ENCODE results near the gene ICE2. TPM values are rescaled to one million over a fixed set of nuclear protein-coding genes. Genes with fewer than 3 reads are reported as not detected.
A peak's percentile ranks its signal among the peaks of the same experiment; 100 is the strongest.

Gene ICE2, protein sequence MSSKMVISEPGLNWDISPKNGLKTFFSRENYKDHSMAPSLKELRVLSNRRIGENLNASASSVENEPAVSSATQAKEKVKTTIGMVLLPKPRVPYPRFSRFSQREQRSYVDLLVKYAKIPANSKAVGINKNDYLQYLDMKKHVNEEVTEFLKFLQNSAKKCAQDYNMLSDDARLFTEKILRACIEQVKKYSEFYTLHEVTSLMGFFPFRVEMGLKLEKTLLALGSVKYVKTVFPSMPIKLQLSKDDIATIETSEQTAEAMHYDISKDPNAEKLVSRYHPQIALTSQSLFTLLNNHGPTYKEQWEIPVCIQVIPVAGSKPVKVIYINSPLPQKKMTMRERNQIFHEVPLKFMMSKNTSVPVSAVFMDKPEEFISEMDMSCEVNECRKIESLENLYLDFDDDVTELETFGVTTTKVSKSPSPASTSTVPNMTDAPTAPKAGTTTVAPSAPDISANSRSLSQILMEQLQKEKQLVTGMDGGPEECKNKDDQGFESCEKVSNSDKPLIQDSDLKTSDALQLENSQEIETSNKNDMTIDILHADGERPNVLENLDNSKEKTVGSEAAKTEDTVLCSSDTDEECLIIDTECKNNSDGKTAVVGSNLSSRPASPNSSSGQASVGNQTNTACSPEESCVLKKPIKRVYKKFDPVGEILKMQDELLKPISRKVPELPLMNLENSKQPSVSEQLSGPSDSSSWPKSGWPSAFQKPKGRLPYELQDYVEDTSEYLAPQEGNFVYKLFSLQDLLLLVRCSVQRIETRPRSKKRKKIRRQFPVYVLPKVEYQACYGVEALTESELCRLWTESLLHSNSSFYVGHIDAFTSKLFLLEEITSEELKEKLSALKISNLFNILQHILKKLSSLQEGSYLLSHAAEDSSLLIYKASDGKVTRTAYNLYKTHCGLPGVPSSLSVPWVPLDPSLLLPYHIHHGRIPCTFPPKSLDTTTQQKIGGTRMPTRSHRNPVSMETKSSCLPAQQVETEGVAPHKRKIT
- 10 to 100 TPM; 75.2 to 76.7 TPM for total RNA-seq

DNA sequence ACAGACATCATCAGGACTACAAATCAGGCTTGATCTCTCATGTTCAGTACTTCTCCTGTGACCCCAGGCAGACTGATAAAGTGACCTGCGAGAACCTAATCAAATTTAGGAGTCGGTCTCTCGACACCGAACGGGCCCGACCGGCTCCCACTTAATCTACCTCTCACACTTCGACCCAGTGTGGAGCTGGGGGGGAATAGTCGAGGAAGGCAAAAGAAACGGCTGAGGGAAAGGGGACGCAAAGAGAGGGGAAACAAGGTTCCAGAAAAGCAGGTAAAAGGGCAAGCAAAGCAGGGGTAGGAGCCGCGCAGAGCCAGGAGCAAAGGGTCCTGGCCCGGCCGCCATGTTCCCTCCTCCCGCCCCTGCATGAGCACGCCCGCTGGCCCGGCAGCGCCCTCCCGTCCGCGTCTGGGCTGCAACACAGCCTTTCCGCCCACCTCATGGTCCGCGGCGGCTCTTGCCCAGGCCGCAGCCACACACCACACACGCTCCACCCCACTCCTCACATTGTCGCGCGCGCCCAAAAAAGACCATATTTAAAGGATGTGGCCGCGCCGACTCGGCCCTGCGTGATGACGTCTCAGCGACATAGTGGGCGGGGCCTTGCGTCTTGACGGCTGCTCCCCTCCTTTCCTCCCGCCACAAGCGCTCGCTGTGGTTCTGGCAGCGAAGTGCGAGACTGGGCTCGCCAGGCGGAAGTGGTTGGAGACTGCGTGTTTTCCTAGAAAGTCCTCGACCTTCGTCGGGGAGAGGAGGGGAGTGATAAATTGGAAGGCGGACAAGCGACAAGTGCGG, at the start of gene ICE2:
Gene ICE2, minus strand, starts transcription at position 577 of the 795 bp plus-strand sequence. CDS start 1,165 bp downstream, outside the sequence.
- intact Hi-C loops (cut with micrococcal nuclease): loop anchor here (1.0 to 10.0 kb wide), 10 partner anchors 30 to 1916 kb away; partner anchors contain the start of genes BNIP2, FOXB1 and TLN2
- Mint-ChIP-seq H3K36me3 (ENCODE audit: low read depth) (peaks cover 15% of the 10 kb centered on the region), H3K27me3 (ENCODE audit: low read depth) (no peaks in the 10 kb centered on the region), H3K9me3 (no peaks in the 10 kb centered on the region), H3K27ac (peak within 1 kb of the TSS; percentile 94), H3K4me1 (ENCODE audit: low read depth) (peaks cover 44% of the 10 kb centered on the region), H3K4me3 (peak within 1 kb of the TSS; percentile 93)
- CTCF ChIA-PET: interaction anchor here (1.1 to 1.4 kb wide), 4 partner anchors 30 to 170 kb away, joined by 3 to 7 read pairs (median 4); no protein-coding TSS in a partner anchor
- DNase-seq: peak; percentile 98

DNA sequence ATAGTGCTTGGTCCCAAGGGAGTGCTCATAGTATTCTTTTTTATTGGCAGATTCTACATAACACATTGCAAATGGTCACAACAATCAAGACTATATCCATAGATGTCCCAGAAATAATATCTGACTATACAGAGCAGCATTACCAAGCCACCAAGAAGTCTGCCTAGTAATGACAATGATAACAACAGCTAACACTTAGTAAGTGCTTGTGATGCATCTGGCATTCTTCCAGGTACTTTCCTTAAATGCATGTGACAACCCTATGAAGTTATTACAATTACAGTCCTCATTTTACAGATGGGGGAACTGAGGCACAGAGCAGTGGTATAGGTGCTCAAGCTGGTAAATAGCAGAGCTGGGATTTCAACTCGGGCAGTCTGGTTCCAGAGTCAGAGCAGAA, 49.6 kb upstream of the ICE2 start:
- Mint-ChIP-seq H3K4me3 (no peak overlapping the region), H3K36me3 (ENCODE audit: low read depth) (peaks cover 28% of the 10 kb centered on the region), H3K27ac (peak overlapping the region; percentile 71), H3K27me3 (ENCODE audit: low read depth) (no peaks in the 10 kb centered on the region), H3K9me3 (no peaks in the 10 kb centered on the region), H3K4me1 (ENCODE audit: low read depth) (peaks cover 58% of the 10 kb centered on the region)
- CTCF ChIA-PET: interaction anchor here (0.5 to 1.3 kb wide), 5 partner anchors 8 to 542 kb away, joined by 3 to 7 read pairs (median 3); no protein-coding TSS in a partner anchor
- peak; percentile 29 for DNase-seq
- intact Hi-C loops (cut with micrococcal nuclease): loop anchor here (2.0 to 10.0 kb wide), 2 partner anchors 14 to 656 kb away; no protein-coding TSS in a partner anchor

DNA sequence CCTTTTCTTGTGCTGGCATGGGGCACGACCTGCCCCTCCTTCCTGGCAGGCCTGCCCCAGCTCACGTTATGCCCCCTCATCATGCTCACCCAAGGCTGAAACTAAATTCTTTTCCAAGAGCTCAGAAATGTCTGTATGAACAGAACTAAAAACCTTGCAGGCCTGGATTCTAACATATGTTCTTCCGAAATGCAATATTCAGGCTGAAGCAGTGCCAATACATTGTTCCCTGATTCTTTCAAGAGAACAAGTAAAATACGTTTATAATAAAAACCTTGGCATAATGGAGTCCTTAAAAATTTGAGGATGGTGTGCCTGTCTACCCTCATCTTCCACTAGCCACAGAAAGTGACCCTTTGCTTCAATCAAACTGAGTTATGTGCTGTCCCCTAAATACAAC, 48.5 kb upstream of the ICE2 start:
- Mint-ChIP-seq H3K4me3 (no peak overlapping the region), H3K4me1 (ENCODE audit: low read depth) (peaks cover 60% of the 10 kb centered on the region), H3K9me3 (no peaks in the 10 kb centered on the region), H3K27ac (peak overlapping the region; percentile 42), H3K27me3 (ENCODE audit: low read depth) (no peaks in the 10 kb centered on the region), H3K36me3 (ENCODE audit: low read depth) (peaks cover 31% of the 10 kb centered on the region)
- CTCF ChIA-PET: interaction anchor here (1.3 kb wide), 1 partner anchor 168 kb away, joined by 3 read pairs; no protein-coding TSS in a partner anchor
- intact Hi-C loops (cut with micrococcal nuclease): loop anchor here (10.0 kb wide), 1 partner anchor 657 kb away; no protein-coding TSS in a partner anchor
- DNase-seq: no peak

DNA sequence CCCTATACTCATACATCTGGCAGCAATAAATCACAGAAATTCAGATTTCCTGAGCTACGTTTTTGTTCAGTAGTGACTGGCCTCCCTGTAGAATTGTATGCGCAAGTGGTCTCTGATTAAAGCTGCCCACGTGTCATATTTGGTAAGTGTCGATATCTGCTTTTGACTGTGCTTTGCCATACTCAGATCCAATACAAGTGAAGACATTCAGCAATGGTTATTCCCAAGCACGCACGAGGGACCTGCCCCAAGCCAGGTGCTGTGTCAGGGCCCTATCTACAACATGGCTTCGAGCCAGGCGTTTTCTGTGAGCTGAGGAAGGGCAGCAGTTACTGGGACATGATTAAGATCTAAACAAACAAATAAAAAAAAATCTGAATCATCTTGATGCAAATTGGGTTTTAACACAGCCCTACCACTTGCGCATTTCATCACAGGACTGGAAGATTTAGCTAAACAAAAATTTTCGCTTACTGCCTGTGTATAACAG, 47.2 kb upstream of the ICE2 start:
- H3K36me3 Mint-ChIP-seq (ENCODE audit: low read depth): peaks cover 31% of the 10 kb centered on the region
- CTCF ChIA-PET: interaction anchor here (0.5 to 1.5 kb wide), 3 partner anchors 16 to 167 kb away, joined by 3 read pairs; no protein-coding TSS in a partner anchor
- peaks cover 54% of the 10 kb centered on the region for H3K4me1 Mint-ChIP-seq (ENCODE audit: low read depth)
- DNase-seq: no peak
- H3K4me3 Mint-ChIP-seq: no peak overlapping the region
- H3K9me3 Mint-ChIP-seq: no peaks in the 10 kb centered on the region
- no peaks in the 10 kb centered on the region for H3K27me3 Mint-ChIP-seq (ENCODE audit: low read depth)
- intact Hi-C loops (cut with micrococcal nuclease): loop anchor here (10.0 kb wide), 1 partner anchor 659 kb away; no protein-coding TSS in a partner anchor
- no peak overlapping the region for H3K27ac Mint-ChIP-seq

DNA sequence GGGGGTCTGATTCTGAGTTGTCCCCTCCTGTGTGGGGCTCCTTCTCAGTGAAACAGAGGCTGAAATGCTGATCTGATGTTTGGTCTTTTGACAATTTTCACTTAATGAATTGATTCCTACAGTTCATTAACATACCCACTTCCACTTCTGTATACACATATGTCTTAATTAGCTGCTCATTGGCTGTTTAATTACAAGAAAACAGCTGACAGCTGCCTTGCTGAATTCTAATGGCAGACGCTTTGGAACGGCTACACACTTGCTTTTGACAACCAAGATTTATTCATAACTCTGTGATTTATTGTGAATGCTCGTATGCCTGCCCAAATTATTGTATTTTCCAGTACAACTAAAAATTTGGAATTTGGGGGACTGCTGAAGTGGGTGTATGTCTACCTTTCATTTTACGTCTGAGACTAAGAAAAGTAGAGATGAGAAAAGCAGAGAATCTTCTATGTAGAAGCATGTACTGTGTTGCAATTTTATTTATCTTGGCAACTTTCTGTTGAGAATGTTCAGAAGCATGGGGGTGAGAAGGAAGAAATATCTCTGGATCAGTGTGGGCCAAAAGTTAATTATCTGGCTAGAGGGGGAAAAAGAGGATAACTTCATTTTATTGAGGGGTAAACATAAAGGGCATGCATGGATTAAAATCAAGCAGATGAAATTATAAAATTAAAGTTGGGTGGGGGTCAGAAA, 46.5 kb upstream of the ICE2 start:
- H3K27me3 Mint-ChIP-seq (ENCODE audit: low read depth): no peaks in the 10 kb centered on the region
- CTCF ChIA-PET: interaction anchor here (0.5 to 1.5 kb wide), 2 partner anchors 15 to 17 kb away, joined by 3 read pairs; no protein-coding TSS in a partner anchor
- H3K36me3 Mint-ChIP-seq (ENCODE audit: low read depth): peaks cover 31% of the 10 kb centered on the region
- peaks cover 59% of the 10 kb centered on the region for H3K4me1 Mint-ChIP-seq (ENCODE audit: low read depth)
- H3K9me3 Mint-ChIP-seq: no peaks in the 10 kb centered on the region
- no peak for DNase-seq
- intact Hi-C loops (cut with micrococcal nuclease): loop anchor here (10.0 kb wide), 1 partner anchor 659 kb away; no protein-coding TSS in a partner anchor
- H3K4me3 Mint-ChIP-seq: no peak overlapping the region
- H3K27ac Mint-ChIP-seq: no peak overlapping the region

DNA sequence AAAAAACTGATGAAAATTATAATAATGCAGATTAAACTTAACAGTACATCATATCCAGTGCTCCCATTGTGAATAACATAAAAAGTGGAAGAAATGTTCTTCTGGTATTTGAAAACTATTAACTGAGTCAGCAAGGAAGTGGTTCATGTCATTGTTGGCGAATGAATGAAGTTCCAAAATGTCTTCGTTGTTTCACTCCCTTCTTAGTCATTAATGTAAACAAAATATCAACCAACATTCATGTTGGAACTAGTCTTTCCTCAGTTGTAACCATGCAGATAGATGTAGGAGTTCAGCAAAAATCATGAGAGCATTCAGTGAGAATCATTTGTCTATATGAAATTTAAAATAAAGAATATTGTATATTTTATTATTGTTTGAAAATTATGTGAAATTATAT, 44.1 kb upstream of the ICE2 start:
- CTCF ChIA-PET: interaction anchor here (0.6 kb wide), 1 partner anchor 17 kb away, joined by 3 read pairs; no protein-coding TSS in a partner anchor
- Mint-ChIP-seq H3K9me3 (no peaks in the 10 kb centered on the region), H3K36me3 (ENCODE audit: low read depth) (peaks cover 35% of the 10 kb centered on the region), H3K27me3 (ENCODE audit: low read depth) (no peaks in the 10 kb centered on the region), H3K4me3 (no peak overlapping the region), H3K27ac (no peak overlapping the region), H3K4me1 (ENCODE audit: low read depth) (peaks cover 56% of the 10 kb centered on the region)
- DNase-seq: no peak
- intact Hi-C loops (cut with micrococcal nuclease): loop anchor here (10.0 kb wide), 1 partner anchor 662 kb away; no protein-coding TSS in a partner anchor

DNA sequence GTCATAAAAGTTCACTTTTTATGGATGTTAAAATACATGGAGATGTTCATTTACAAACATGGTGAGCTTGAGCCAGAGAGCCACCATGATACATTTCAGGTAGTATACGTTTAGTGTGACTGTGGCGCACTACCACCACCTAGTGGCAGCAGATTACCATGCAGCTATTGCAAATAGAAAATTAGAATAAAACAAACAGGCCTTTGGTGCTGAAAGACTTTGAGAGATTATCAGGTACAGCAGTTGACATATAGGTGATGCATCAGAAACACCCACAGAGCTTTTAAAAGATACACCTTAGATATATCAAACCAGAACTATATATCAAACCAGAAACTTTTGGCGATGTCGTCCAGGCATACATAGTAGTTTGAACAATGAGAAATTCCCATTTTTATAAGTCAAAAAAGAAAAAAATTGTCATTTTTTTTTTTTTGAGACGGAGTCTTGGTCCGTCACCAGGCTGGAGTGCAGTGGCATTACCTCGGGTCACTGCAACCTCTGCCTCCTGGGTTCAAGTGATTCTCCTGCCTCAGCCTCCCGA, 42.0 kb upstream of the ICE2 start:
- DNase-seq: peak; percentile 91
- peaks cover 28% of the 10 kb centered on the region for H3K36me3 Mint-ChIP-seq (ENCODE audit: low read depth)
- CTCF ChIA-PET: interaction anchor here (0.6 to 5.6 kb wide), 43 partner anchors 8 to 451 kb away, joined by 3 to 74 read pairs (median 6); partner anchors contain the start of gene ICE2
- intact Hi-C loops (cut with micrococcal nuclease): loop anchor here (1.0 to 10.0 kb wide), 7 partner anchors 13 to 664 kb away; partner anchors contain the start of gene ICE2
- no peaks in the 10 kb centered on the region for H3K9me3 Mint-ChIP-seq
- H3K4me1 Mint-ChIP-seq (ENCODE audit: low read depth): peaks cover 42% of the 10 kb centered on the region
- peak overlapping the region; percentile 42 for H3K27ac Mint-ChIP-seq
- H3K4me3 Mint-ChIP-seq: no peak overlapping the region
- H3K27me3 Mint-ChIP-seq (ENCODE audit: low read depth): no peaks in the 10 kb centered on the region

DNA sequence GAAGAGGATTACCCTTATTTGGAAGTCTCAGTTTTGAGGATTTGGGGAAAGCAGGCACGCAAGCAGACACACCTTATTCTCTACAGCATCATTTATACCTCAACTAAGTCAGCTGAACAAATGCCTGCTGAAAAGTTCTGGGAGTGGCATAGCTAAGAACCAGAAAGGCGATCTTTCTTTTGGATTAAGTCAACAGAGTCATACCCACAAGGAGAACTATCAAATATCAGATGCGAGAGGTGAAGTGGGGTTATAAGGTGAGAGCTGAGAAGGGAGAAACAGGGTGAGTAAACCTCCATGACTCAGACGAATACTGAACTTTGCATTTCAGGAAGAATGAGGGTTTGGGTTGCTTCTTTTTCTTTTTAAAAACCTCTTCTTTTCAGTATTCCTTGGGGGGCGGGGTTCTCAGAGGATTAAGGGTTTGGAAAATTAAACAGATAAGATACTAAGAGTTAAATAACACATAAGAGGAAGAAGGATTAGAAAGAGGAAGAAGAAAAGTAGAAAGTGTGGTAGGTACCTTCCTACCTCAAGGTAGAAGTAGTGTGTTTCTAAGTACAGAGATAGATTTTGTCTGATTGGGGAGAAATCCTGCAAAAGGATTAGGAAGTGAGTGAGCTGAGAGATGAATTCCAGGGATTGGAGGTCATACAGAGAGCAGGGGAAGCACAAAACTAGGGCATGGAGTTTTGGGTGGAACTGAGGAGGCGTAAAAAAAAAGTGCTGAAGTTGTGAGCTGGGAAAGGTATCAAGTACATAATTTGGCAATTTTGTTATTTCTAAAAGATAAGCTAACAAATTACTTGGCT, 41.3 kb upstream of the ICE2 start:
- Mint-ChIP-seq H3K4me1 (ENCODE audit: low read depth) (peaks cover 39% of the 10 kb centered on the region), H3K36me3 (ENCODE audit: low read depth) (peaks cover 26% of the 10 kb centered on the region), H3K4me3 (no peak overlapping the region), H3K27ac (peak overlapping the region; percentile 42), H3K9me3 (no peaks in the 10 kb centered on the region), H3K27me3 (ENCODE audit: low read depth) (no peaks in the 10 kb centered on the region)
- peak; percentile 53 for DNase-seq
- CTCF ChIA-PET: interaction anchor here (0.6 to 5.6 kb wide), 43 partner anchors 9 to 452 kb away, joined by 3 to 74 read pairs (median 6); partner anchors contain the start of gene ICE2
- intact Hi-C loops (cut with micrococcal nuclease): loop anchor here (1.0 to 10.0 kb wide), 7 partner anchors 12 to 665 kb away; partner anchors contain the start of gene ICE2

DNA sequence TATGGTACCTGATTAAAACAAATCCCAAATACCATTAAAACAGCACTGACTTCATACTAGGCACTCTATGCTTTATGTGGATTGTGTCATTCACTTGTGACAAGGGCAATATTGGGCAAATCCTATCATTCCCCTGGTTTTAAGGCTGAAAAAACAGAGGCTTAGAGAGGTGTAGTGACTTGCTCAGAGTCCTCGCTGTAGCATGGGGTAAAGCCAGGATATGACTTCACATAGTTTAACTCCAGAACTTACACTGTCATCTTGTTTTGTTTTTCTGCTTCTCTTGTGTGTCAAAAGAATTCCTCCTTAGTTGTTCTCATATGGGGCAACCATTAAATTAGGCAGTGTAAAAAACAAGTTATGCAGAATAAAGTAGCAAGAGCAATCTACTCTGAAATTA, 40.3 kb upstream of the ICE2 start:
- DNase-seq: no peak
- Mint-ChIP-seq H3K27ac (no peak overlapping the region), H3K36me3 (ENCODE audit: low read depth) (peaks cover 26% of the 10 kb centered on the region), H3K9me3 (no peaks in the 10 kb centered on the region), H3K27me3 (ENCODE audit: low read depth) (no peaks in the 10 kb centered on the region), H3K4me3 (no peak overlapping the region), H3K4me1 (ENCODE audit: low read depth) (peaks cover 32% of the 10 kb centered on the region)
- CTCF ChIA-PET: interaction anchor here (0.6 to 5.6 kb wide), 15 partner anchors 9 to 880 kb away, joined by 3 to 74 read pairs (median 12); no protein-coding TSS in a partner anchor
- intact Hi-C loops (cut with micrococcal nuclease): no loop called here
